Thyroid gland (tissue), 4 donors: ENCODE results near the gene MAP4.

Experiments
- CTCF ChIP-seq, 6 experiments: fragments of 200-600 bp in 3 of 6; fragments of 450-650 bp in 3 of 6; sonication (generic) in 3 of 6; IDR thresholded peaks; one replicate each; pipeline ENCODE4 v1.5.1; 2016 to 2019; ENCODE audit warnings: antibody characterized with exemption in 6 of 6, mild to moderate bottlenecking in 2 of 6, inconsistent platforms in 1 of 6, moderate library complexity in 1 of 6
- POLR2A ChIP-seq, 2 donors: fragments of 450-650 bp; IDR thresholded peaks; one replicate each; pipeline ENCODE4 v1.6.1; 2017; ENCODE audit warnings: antibody characterized with exemption in 2 of 2, mild to moderate bottlenecking in 2 of 2, moderate library complexity in 1 of 2

GRCh38 chr3:47846186-47846879 lies 169.9 kb downstream of the MAP4 start:
- TF ChIP-seq POLR2A (IDR thresholded peaks at IDR 0.05) (no peak), CTCF (IDR thresholded peaks at IDR 0.05) (no peak)
